Fibroblast of pulmonary artery (primary cell): ENCODE data around the gene CHD3.

Experiments used
- DNase-seq: peaks from one replicate; pipeline ENCODE4 v3.0.0-alpha.2; 2010; ENCODE audit warnings: low read depth
- H3K4me3 ChIP-seq: replicated peaks from 2 replicates; pipeline ENCODE4 v1.5.1; 2011; ENCODE audit warnings: low read depth, mild to moderate bottlenecking, control low read depth, low read length, moderate library complexity
- TF ChIP-seq, protein P1 (sequence below): IDR thresholded peaks from 2 replicates; pipeline ENCODE4 v1.5.1; 2011; ENCODE audit warnings: mild to moderate bottlenecking, control low read depth, low read length, inconsistent platforms; ENCODE audit errors: missing control alignments

CHD3 gene

DNA sequence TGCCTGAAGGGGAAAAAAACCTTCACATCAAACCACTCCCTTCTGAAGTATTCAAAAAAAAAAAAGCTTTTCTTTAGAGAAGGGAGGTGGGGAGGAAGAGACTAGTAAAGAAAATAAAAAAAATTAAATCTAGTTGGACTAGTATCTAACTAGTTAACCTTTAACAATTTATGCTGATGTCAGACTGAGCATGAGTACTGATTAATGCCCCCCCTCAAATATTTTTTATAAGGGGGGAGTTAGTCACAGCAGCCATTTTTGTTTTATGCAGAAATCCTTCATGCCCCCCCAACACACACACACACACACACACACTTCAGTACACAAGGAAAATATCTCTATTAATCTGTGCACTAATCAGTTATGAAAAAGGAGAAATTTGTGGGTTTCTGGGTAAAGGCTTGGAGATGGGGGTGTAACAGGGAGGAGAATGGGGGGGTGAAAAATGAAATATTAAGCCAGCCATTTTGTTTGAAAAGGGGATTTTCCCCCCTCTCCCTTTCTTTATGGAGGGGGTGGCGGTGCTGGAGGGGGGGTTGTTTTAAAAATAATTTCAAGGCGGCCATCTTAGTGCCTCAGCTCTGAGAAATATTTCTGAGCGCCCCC lies 4.7 kb upstream of the CHD3 start:
- peak overlapping the region; percentile 78 for H3K4me3 ChIP-seq
- TF ChIP-seq, protein P1, sequence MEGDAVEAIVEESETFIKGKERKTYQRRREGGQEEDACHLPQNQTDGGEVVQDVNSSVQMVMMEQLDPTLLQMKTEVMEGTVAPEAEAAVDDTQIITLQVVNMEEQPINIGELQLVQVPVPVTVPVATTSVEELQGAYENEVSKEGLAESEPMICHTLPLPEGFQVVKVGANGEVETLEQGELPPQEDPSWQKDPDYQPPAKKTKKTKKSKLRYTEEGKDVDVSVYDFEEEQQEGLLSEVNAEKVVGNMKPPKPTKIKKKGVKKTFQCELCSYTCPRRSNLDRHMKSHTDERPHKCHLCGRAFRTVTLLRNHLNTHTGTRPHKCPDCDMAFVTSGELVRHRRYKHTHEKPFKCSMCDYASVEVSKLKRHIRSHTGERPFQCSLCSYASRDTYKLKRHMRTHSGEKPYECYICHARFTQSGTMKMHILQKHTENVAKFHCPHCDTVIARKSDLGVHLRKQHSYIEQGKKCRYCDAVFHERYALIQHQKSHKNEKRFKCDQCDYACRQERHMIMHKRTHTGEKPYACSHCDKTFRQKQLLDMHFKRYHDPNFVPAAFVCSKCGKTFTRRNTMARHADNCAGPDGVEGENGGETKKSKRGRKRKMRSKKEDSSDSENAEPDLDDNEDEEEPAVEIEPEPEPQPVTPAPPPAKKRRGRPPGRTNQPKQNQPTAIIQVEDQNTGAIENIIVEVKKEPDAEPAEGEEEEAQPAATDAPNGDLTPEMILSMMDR, result no peak
- peak; percentile 41 for DNase-seq

DNA sequence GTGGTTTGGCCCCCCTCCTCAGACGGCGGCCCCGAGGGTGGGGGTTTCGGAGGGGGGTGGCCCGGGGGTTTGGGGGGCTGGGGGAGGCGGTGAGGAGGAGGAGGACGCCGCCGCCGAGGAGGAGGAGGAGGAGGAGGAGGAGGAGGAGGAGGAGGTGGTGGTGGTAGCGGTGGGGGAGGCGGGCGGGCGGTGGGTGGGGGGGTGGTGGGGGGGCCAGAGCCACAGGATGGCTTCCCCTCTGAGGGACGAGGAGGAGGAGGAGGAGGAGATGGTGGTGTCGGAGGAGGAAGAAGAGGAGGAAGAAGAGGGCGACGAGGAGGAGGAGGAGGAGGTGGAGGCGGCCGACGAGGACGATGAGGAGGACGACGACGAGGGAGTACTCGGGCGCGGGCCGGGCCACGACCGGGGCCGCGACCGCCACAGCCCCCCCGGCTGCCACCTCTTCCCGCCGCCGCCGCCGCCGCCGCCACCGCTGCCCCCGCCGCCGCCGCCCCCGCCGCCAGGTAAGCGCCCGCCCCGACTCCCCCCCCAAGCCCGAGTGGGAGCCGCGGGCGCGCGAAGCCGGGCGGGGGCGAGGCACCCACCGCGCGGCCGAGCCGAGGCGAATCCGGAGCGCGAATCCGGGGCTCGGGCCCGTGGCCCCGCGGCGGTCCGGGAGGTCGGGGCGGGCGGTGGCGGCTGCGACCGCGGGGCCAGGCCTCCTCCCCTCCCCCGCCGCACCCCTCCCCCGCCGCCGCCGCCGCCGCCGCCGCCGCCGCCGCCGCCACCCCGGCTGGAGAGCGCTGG lies 3.8 kb upstream of the CHD3 start:
- no peak for DNase-seq
- peak overlapping the region; percentile 78 for H3K4me3 ChIP-seq
- TF ChIP-seq, protein P1, result no peak

DNA sequence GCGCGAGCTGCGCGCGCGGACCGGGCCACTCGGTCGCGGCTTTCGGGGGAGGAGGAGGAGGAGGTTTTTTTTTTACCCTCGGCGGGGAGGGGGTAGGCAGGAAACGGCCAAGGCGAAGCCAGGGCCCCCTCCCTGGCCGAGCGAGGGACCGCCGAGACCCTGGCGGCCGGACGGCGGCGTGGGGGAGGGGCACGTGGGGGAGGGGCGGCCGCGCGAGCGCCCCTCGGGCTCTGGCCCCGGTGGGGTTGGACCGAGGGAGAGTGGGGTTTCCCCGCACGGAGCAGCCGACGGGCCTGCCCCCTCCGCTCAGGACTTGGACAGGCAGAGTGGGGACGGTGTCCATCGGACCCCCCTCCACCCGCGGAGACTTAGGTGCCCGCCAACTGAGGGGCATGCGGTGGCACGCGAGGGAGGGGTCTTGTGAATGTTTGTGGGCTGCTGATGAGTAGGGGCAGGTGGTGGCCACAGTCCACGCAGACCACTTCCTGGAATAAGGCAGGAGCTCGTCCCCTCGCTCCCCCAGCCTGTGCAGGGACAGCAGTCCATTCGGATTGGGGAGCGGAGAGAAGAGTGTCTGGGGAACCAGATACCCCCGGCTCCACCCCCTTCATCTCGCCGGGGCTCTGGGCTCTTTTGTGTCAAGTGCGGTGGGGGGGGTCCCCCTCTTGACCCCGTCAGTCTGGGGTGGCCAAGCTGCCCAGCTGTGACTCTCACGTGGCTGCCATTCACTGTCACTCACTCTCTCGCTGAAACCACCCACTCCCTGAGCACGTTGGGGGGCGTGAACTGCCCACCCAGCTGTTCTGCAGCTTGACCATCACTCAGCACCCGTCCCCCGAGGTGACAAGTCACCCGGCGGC lies 3.0 kb upstream of the CHD3 start:
- peak overlapping the region; percentile 78 for H3K4me3 ChIP-seq
- TF ChIP-seq, protein P1, result no peak
- peak; percentile 31 for DNase-seq

DNA sequence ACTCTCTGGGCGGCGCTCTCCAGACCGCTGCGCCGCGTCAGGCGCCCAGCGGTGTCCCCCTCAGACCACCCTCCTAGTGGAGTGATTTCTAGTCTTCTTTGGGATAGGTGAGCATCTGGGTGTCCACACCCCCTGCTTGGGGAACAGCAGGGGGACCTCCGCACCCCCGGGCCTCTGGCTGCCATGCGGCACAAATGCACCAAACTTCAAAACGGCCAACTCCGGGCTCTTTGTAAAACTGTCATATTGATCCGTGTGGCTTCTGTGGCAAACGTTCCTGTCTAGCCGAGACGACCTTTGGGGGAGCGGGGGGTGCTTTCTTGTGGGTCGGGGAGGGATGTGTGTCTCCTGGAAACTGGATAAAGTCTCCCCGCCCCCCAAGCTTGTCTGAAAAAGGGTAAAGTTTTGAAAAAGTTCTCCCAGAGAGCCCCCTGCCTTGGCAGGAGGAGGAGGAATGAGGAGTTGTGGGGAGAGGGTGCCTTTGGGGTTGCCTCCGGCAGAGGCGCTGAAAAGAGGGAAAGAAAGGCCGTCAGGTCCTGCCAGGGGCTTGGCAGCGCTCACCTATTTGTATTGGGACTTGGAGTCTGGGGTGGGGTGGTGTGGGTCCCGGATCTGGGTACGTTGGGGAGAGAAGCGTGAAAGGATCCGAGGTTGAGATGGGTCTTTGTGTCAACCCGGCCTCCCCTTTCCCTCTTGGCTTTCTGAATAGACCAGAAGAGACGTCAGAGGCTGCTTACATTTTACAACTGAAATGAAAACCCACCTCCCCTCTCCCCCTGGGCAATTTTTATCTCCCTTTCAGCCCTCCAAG lies 2.2 kb upstream of the CHD3 start:
- DNase-seq, result peak; percentile 30
- H3K4me3 ChIP-seq, result peak overlapping the region; percentile 78
- TF ChIP-seq, protein P1, result peak; percentile 7

DNA sequence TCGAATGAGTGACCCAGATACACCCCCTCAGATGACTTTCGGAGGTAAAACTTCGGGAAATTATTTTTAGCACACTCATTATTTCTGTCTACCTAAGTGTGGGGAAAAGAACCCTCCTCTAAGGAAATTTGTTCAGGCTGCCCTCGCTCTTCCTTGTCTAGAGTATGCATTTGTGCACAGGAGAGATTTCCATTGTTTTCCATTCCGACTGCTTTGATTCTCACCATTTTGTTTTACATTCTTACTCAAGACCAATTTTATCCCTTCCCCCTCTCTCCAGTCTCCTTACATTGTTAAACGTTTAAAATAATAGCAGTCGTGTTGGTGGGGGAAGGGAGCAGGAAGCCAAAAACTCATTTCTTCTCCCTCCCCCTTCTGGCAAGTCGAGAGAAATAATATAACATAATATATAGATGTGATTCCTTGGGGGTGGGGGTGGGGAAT lies 1.5 kb upstream of the CHD3 start:
- TF ChIP-seq, protein P1, result peak; percentile 5
- DNase-seq, result no peak
- H3K4me3 ChIP-seq, result peak overlapping the region; percentile 78

DNA sequence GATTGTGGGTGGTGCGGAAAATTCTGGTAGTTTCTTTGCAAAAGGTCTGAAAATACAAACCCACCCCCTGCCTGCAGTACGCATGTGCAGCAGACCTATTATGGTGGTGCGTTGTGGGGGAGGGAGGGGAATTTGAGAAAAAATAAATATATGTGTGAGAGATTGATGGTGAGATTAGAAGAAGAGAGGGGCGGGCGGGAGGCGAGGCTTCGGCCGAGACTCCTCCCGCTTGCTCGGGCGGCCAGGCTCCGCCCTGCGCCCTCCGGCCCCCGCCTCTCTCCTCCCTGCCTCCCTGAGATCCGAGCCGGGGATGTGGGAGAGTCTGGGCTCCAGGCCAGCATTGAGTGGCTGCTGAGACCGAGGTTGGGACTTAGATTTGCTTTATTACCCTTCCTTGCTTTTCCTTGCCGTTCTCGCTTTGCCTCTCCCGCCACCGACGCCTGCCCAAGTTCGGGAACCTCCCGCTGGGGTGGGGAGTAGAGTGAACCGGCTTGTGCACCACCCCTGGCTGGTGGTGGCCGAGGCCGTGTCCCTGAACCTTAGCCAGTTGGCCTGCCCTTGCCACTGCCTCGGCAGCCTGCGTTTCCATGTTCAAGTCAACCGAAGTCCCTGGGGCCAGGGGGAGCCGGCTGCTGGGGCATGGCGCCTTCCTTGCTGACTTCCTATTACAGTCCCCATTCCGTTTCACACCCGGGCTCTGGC lies 956 bp upstream of the CHD3 start:
- TF ChIP-seq, protein P1, result no peak
- DNase-seq, result peak; percentile 99
- H3K4me3 ChIP-seq, result peak overlapping the region; percentile 78
